CD8-positive, alpha-beta memory T cell (primary cell): ENCODE measurements around the gene TREX2. TPM values are rescaled to one million over a fixed set of nuclear protein-coding genes. Genes with fewer than 3 reads are reported as not detected.

Source experiments
- CTCF ChIA-PET: fragments of 350-600 bp; sonication (Branson Sonifier 250); formaldehyde crosslinking; loops from one replicate; lab custom pipeline; 2021; ENCODE audit warnings: antibody characterized with exemption; lab: Charles Lee
- POLR2A ChIA-PET: fragments of 350-600 bp; sonication (Branson Sonifier 250); formaldehyde crosslinking; loops from one replicate; lab custom pipeline; 2021; ENCODE audit warnings: antibody characterized with exemption; lab: Charles Lee
- DNase-seq, 5 donors: peaks; one replicate each; pipeline versions ENCODE4 v3.0.0 to v3.0.0-alpha.2; 2020 to 2022; ENCODE audit warnings: mixed read lengths in 1 of 5
- H3K27ac ChIP-seq: one replicate; pipeline ENCODE4 v1.7.0; 2013; ENCODE audit warnings: low read depth, mild to moderate bottlenecking, low read length, moderate library complexity
- H3K27me3 ChIP-seq: 2 replicates; pipeline ENCODE4 v1.7.0; 2013; ENCODE audit warnings: low read length, mild to moderate bottlenecking; ENCODE audit not compliant: insufficient read depth, poor library complexity, severe bottlenecking
- H3K36me3 ChIP-seq: 2 replicates; pipeline ENCODE4 v1.7.0; 2013; ENCODE audit warnings: mild to moderate bottlenecking, low read length, moderate library complexity; ENCODE audit not compliant: insufficient read depth
- H3K4me1 ChIP-seq: 2 replicates; pipeline ENCODE4 v1.7.0; 2013; ENCODE audit warnings: mild to moderate bottlenecking, low read length, moderate library complexity; ENCODE audit not compliant: insufficient read depth
- H3K4me3 ChIP-seq: 2 replicates; pipeline ENCODE4 v1.7.0; 2013; ENCODE audit warnings: mild to moderate bottlenecking, low read length
- H3K9me3 ChIP-seq: 2 replicates; pipeline ENCODE4 v1.7.0; 2013; ENCODE audit warnings: mild to moderate bottlenecking, low read length
- H3K27ac Mint-ChIP-seq, 8 donors: one replicate each; pipeline ENCODE4 v1.8.0; 2020 to 2021; ENCODE audit warnings: mixed read lengths in 8 of 8, mild to moderate bottlenecking in 6 of 8, inconsistent platforms in 3 of 8, moderate library complexity in 3 of 8
- H3K27me3 Mint-ChIP-seq, 2 donors: one replicate each; pipeline ENCODE4 v1.8.0; 2020 to 2021; ENCODE audit warnings: mixed read lengths in 2 of 2, mild to moderate bottlenecking in 1 of 2, moderate library complexity in 1 of 2
- H3K36me3 Mint-ChIP-seq, 3 donors: one replicate each; pipeline ENCODE4 v1.8.0; 2020 to 2021; ENCODE audit warnings: mixed read lengths in 3 of 3, inconsistent platforms in 1 of 3, mild to moderate bottlenecking in 1 of 3
- H3K4me1 Mint-ChIP-seq, 3 donors: one replicate each; pipeline ENCODE4 v1.8.0; 2020 to 2021; ENCODE audit warnings: mixed read lengths in 3 of 3, inconsistent platforms in 1 of 3, mild to moderate bottlenecking in 1 of 3
- H3K4me3 Mint-ChIP-seq, 7 donors: one replicate each; pipeline ENCODE4 v1.8.0; 2020 to 2021; ENCODE audit warnings: mixed read lengths in 7 of 7, mild to moderate bottlenecking in 6 of 7, moderate library complexity in 4 of 7, inconsistent platforms in 2 of 7
- H3K9me3 Mint-ChIP-seq, 5 donors: one replicate each; pipeline ENCODE4 v1.8.0; 2020 to 2022; ENCODE audit warnings: mixed read lengths in 5 of 5, mild to moderate bottlenecking in 3 of 5, moderate library complexity in 2 of 5, inconsistent platforms in 1 of 5
- polyA plus RNA-seq: library from polyadenylated mRNA; unstranded; fragments of 300-500 nt; fragmentation: Illumina TruSeq; gene quantifications from one replicate; pipeline ENCODE4 v1.2.3, GENCODE V29; 2021
- total RNA-seq, 2 experiments: library from RNA; stranded (reverse); gene quantifications; one replicate each; pipeline ENCODE4 v1.2.3, GENCODE V29; 2021

TREX2 gene, protein sequence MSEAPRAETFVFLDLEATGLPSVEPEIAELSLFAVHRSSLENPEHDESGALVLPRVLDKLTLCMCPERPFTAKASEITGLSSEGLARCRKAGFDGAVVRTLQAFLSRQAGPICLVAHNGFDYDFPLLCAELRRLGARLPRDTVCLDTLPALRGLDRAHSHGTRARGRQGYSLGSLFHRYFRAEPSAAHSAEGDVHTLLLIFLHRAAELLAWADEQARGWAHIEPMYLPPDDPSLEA
- total RNA-seq (1 to 10 TPM; 1.9 to 2.3 TPM), polyA plus RNA-seq (0.77 TPM)

DNA sequence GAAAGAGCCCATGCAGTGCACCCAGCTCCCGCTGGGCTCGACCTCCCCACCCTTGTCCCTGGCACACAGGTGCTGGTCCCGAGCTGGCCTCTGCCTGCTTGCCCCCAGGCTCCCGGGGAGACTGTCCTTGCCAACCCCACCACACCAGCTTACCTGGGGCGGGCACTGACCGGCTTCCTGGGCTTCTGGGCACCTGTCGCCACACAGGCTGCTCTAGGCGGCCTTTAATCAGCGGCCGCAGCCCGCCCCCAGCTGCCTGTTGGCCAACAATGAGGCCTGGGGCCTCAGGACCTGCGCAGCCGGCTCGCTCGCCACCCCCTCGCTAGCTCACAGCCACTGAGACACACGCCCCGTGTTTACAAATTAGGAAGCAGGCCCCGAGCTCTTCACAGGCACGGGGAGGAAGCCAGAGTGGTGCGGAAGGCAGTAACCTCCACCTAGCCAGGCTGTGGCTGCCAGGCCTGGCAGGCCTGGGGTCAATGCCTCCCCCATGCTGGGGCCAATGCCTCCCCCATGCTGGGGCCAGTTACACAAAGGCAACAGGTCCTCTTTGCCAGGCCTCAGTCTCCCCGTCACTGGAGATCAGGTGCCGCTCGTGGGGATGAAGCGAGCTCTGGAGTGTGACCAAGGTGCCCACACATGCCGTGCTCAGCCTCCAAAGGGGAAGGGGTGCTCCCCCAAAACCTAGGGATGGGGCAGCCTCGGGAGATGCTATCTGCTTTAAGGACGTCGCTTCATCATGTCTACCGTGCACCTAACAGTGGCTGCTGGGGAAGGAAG is at the start of gene TREX2:
Gene TREX2 (minus strand): TSS at position 201 of the 780 bp plus-strand sequence. CDS start 626 bp downstream, outside the sequence.
- H3K27ac Mint-ChIP-seq, result no peak within 1 kb of the TSS
- CTCF ChIA-PET, result no interaction called here

DNA sequence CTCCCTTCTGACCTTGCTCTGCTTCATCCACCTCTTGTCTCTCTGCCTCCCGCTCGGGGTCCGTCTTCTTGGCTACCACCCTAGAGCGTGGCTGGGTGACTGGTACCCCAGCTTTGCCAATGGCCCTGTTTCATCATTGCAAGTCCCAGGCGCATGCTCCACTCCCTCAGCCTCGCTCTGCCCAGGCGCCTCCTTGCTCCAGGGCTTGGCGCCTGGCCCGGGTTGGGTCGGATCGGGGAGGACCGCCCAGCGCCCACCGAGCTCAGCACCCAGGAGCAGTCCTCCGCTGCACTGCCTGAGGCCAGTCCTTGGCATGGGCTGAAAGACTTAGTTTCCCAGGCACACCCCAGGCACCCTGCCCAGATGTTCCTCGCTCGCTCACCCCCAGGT is 49.5 kb upstream of the TREX2 start:
- H3K27me3 ChIP-seq, result no peaks in the 10 kb centered on the region
- POLR2A ChIA-PET, result no interaction called here
- Mint-ChIP-seq H3K4me1 (peaks cover 0 to 3% (median 0%) of the 10 kb centered on the region in 3 donors), H3K4me3 (no peak overlapping the region), H3K36me3 (no peaks in the 10 kb centered on the region), H3K27me3 (peaks cover 0 to 7% of the 10 kb centered on the region in 2 donors), H3K27ac (no peak overlapping the region), H3K9me3 (no peaks in the 10 kb centered on the region)
- DNase-seq, result no peak
- H3K4me1 ChIP-seq, result no peaks in the 10 kb centered on the region
- H3K36me3 ChIP-seq, result no peaks in the 10 kb centered on the region
- no peak overlapping the region for H3K27ac ChIP-seq
- CTCF ChIA-PET, result no interaction called here
- H3K9me3 ChIP-seq, result no peaks in the 10 kb centered on the region
- H3K4me3 ChIP-seq, result no peak overlapping the region

More for the DNA sequence above, at the start of gene TREX2:
- Histone ChIP-seq H3K27me3 (no peaks in the 10 kb centered on the region), H3K27ac (no peak within 1 kb of the TSS), H3K4me1 (no peaks in the 10 kb centered on the region), H3K4me3 (no peak within 1 kb of the TSS), H3K36me3 (no peaks in the 10 kb centered on the region), H3K9me3 (no peaks in the 10 kb centered on the region)
- no peak for DNase-seq
- H3K9me3 Mint-ChIP-seq, result peaks cover 0 to 2% (median 0%) of the 10 kb centered on the region in 5 donors
- POLR2A ChIA-PET, result no interaction called here
- no peak within 1 kb of the TSS for H3K4me3 Mint-ChIP-seq
- H3K36me3 Mint-ChIP-seq, result peaks cover 0 to 15% (median 1%) of the 10 kb centered on the region in 3 donors
- peaks cover 0 to 2% of the 10 kb centered on the region in 2 donors for H3K27me3 Mint-ChIP-seq
- H3K4me1 Mint-ChIP-seq, result no peaks in the 10 kb centered on the region

DNA sequence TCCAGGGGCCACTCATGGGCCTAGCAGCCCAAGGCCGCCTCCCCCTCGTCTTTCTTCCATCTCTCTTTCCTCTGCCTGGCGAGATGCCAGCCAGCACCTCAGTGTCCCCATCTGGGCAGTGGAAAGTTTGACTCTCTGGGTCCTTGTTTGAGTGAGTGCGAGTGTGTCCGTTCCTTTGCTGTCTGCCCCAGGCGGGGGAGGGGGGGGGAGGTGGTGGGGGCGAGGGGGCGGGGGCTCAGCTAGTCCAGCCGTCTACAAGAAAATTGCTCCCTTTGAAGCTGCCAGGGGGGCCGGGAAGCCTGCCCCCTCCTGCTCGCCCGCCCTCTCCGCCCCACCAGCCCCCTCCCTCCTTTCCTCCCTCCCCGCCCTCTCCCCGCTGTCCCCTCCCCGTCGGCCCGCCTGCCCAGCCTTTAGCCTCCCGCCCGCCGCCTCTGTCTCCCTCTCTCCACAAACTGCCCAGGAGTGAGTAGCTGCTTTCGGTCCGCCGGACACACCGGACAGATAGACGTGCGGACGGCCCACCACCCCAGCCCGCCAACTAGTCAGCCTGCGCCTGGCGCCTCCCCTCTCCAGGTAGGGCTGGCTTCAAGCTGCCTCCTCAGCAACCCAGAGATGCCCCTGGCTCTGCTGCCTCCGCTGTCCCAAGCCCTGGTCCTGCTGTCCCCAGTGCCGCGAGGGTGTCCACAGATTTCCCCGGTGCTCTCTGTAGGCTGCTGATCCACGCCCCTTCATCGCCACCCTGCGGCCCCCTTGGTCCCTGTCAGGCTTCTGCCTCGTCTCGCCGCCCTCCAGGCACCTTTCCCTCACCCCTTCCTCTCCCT is 48.9 kb upstream of the TREX2 start, which contains the start of gene BGN:
Gene BGN (plus strand): TSS at position 440 of the 821 bp plus-strand sequence. CDS start 9,652 bp downstream, outside the sequence.
- H3K36me3 Mint-ChIP-seq, result no peaks in the 10 kb centered on the region
- no peak within 1 kb of the TSS for H3K27ac Mint-ChIP-seq
- H3K4me3 Mint-ChIP-seq, result no peak within 1 kb of the TSS

DNA sequence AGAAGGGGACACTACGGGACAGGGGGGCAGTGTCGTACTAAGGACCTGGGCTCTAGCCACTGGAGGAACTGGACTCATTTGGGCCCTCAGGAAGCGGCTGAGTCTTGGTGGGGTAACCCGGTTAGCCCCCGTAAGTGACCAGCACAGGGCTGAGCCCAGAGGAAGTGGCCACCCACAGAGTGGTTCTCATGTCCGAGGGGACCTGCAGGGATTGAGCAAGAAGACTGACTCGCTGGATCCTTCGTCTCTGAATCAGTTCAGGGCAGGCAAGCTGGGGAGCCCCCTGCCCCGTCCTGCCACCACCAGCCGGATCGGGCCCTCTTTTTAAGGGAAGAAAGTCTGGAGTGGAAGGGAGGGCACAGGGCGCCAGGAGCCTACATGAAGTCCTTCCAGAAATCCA is 48.2 kb upstream of the TREX2 start:
- Histone ChIP-seq H3K4me3 (no peak overlapping the region), H3K27ac (no peak overlapping the region), H3K9me3 (no peaks in the 10 kb centered on the region), H3K27me3 (no peaks in the 10 kb centered on the region), H3K36me3 (no peaks in the 10 kb centered on the region), H3K4me1 (no peaks in the 10 kb centered on the region)
- no peaks in the 10 kb centered on the region for H3K36me3 Mint-ChIP-seq
- ChIA-PET POLR2A (no interaction called here), CTCF (interaction anchor here (1.1 kb wide), 1 partner anchor 14 kb away, joined by 3 read pairs; no protein-coding TSS in a partner anchor)
- H3K4me3 Mint-ChIP-seq, result no peak overlapping the region
- H3K9me3 Mint-ChIP-seq, result no peaks in the 10 kb centered on the region
- peaks cover 0 to 7% of the 10 kb centered on the region in 2 donors for H3K27me3 Mint-ChIP-seq
- no peak overlapping the region for H3K27ac Mint-ChIP-seq
- H3K4me1 Mint-ChIP-seq, result peaks cover 0 to 3% (median 0%) of the 10 kb centered on the region in 3 donors
- no peak for DNase-seq

More for the DNA sequence above, 48.9 kb upstream of the TREX2 start, which contains the start of gene BGN:
- H3K4me1 Mint-ChIP-seq, result peaks cover 0 to 3% (median 0%) of the 10 kb centered on the region in 3 donors
- POLR2A ChIA-PET, result no interaction called here
- H3K4me1 ChIP-seq, result no peaks in the 10 kb centered on the region
- DNase-seq, result no peak
- no peaks in the 10 kb centered on the region for H3K9me3 ChIP-seq
- no peak within 1 kb of the TSS for H3K27ac ChIP-seq
- H3K4me3 ChIP-seq, result no peak within 1 kb of the TSS
- no peaks in the 10 kb centered on the region for H3K27me3 ChIP-seq
- H3K27me3 Mint-ChIP-seq, result peaks cover 0 to 7% of the 10 kb centered on the region in 2 donors
- H3K9me3 Mint-ChIP-seq, result no peaks in the 10 kb centered on the region
- CTCF ChIA-PET, result interaction anchor here (1.1 kb wide), 1 partner anchor 13 kb away, joined by 3 read pairs; no protein-coding TSS in a partner anchor
- no peaks in the 10 kb centered on the region for H3K36me3 ChIP-seq

DNA sequence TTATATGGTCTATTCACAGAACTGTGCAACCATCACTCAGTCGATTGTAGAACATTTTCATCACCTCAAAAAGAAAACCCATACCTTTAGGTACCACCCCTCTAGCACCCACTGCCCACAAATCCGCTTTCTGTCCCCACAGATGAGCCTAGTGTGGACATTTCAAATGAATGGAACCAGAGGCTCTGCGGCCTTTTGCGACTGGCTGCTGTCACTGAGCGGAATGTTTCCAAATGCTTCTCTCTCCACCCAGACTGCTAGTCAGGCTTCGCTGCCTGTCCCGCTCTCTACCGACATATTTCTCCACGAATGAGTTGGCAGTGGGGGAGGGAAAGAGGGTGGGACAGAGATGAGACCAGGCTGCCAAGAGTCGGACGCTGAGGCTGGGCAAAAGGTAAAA is 47.2 kb upstream of the TREX2 start:
- Mint-ChIP-seq H3K9me3 (no peaks in the 10 kb centered on the region), H3K27ac (no peak overlapping the region), H3K4me1 (peaks cover 0 to 3% (median 0%) of the 10 kb centered on the region in 3 donors), H3K4me3 (no peak overlapping the region), H3K27me3 (peaks cover 0 to 5% of the 10 kb centered on the region in 2 donors), H3K36me3 (no peaks in the 10 kb centered on the region)
- H3K4me1 ChIP-seq, result no peaks in the 10 kb centered on the region
- no peak for DNase-seq
- CTCF ChIA-PET, result interaction anchor here (1.1 kb wide), 1 partner anchor 15 kb away, joined by 3 read pairs; no protein-coding TSS in a partner anchor
- POLR2A ChIA-PET, result no interaction called here
- no peak overlapping the region for H3K27ac ChIP-seq
- no peak overlapping the region for H3K4me3 ChIP-seq
- no peaks in the 10 kb centered on the region for H3K36me3 ChIP-seq
- no peaks in the 10 kb centered on the region for H3K9me3 ChIP-seq
- H3K27me3 ChIP-seq, result no peaks in the 10 kb centered on the region

DNA sequence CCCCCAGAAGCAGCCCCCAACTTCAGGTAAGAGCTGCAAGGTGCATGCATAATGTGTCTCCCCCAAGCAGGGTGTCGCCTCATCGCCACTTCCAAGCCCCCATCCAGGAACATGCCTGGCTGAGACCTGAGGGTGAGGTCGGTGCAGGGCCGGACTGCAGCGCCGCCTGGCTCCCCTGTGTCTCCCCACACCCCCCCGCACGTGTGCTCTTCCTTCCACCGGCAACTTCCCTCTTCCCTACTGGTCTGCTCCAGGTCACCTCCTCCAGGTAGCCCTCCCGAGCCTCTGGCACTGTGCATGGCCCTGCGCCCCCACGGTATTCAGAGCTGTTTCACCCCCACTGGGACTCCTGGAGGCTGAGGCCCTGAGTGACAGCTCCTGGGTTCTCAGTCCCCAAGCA is 46.7 kb upstream of the TREX2 start:
- no peak overlapping the region for H3K4me3 Mint-ChIP-seq
- no peak overlapping the region for H3K27ac ChIP-seq
- H3K36me3 ChIP-seq, result no peaks in the 10 kb centered on the region
- no peak for DNase-seq
- H3K4me1 ChIP-seq, result no peaks in the 10 kb centered on the region
- POLR2A ChIA-PET, result no interaction called here
- no peaks in the 10 kb centered on the region for H3K9me3 Mint-ChIP-seq
- H3K27me3 ChIP-seq, result no peaks in the 10 kb centered on the region
- CTCF ChIA-PET, result no interaction called here
- H3K4me3 ChIP-seq, result no peak overlapping the region
- H3K36me3 Mint-ChIP-seq, result no peaks in the 10 kb centered on the region
- H3K4me1 Mint-ChIP-seq, result peaks cover 0 to 3% (median 0%) of the 10 kb centered on the region in 3 donors
- no peak overlapping the region for H3K27ac Mint-ChIP-seq
- H3K27me3 Mint-ChIP-seq, result peaks cover 0 to 5% of the 10 kb centered on the region in 2 donors
- no peaks in the 10 kb centered on the region for H3K9me3 ChIP-seq

DNA sequence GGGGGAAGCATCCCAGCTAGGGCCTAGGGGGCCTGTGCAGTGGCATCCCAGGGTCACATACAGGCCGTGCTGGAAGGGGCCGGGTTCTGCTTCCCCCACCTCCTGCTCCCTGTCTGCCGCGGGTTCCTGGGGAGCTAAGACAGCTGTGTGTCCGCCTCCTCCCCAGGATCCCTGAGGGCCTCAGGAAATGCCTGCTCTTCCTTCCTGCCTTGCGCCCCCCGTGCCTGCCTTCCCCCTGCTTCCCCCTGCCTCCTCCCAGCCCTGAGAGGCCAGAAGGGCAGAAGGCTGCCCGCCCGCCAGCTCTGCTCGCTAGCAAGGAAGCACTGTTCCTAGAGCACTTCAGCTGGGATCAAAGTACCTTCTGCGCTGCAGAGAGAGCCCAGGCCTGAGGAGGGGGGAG is 46.1 kb upstream of the TREX2 start:
- DNase-seq, result no peak
- Histone ChIP-seq H3K36me3 (no peaks in the 10 kb centered on the region), H3K27me3 (no peaks in the 10 kb centered on the region), H3K4me1 (no peaks in the 10 kb centered on the region), H3K9me3 (no peaks in the 10 kb centered on the region), H3K27ac (no peak overlapping the region), H3K4me3 (no peak overlapping the region)
- Mint-ChIP-seq H3K27ac (no peak overlapping the region), H3K4me3 (no peak overlapping the region), H3K27me3 (peaks cover 0 to 5% of the 10 kb centered on the region in 2 donors), H3K4me1 (peaks cover 0 to 3% (median 0%) of the 10 kb centered on the region in 3 donors), H3K36me3 (no peaks in the 10 kb centered on the region), H3K9me3 (no peaks in the 10 kb centered on the region)
- ChIA-PET CTCF (no interaction called here), POLR2A (no interaction called here)
